Vagina (tissue), 2 donors: ENCODE measurements around the gene TRMT112.

ENCODE experiments used
- POLR2A ChIP-seq, 2 donors: fragments of 450-650 bp; IDR thresholded peaks; one replicate each; pipeline ENCODE4 v1.6.1; 2017; ENCODE audit warnings: antibody characterized with exemption in 2 of 2, mild to moderate bottlenecking in 2 of 2, moderate library complexity in 2 of 2
- POLR2AphosphoS5 ChIP-seq, 2 donors: sonication (generic); formaldehyde crosslinking; IDR thresholded peaks; one replicate each; pipeline ENCODE4 v1.9.0; 2017; ENCODE audit warnings: antibody characterized with exemption in 2 of 2, mild to moderate bottlenecking in 2 of 2, low read depth in 1 of 2; ENCODE audit not compliant: insufficient read depth in 1 of 2
- TF ChIP-seq, protein P1 (sequence below), 3 experiments: fragments of 450-650 bp in 2 of 3; fragments of 200-600 bp in 1 of 3; sonication (generic) in 1 of 3; IDR thresholded peaks; one replicate each; pipeline ENCODE4 v1.5.1; 2017 to 2019; ENCODE audit warnings: antibody characterized with exemption in 3 of 3, mild to moderate bottlenecking in 2 of 3, moderate library complexity in 2 of 3

DNA sequence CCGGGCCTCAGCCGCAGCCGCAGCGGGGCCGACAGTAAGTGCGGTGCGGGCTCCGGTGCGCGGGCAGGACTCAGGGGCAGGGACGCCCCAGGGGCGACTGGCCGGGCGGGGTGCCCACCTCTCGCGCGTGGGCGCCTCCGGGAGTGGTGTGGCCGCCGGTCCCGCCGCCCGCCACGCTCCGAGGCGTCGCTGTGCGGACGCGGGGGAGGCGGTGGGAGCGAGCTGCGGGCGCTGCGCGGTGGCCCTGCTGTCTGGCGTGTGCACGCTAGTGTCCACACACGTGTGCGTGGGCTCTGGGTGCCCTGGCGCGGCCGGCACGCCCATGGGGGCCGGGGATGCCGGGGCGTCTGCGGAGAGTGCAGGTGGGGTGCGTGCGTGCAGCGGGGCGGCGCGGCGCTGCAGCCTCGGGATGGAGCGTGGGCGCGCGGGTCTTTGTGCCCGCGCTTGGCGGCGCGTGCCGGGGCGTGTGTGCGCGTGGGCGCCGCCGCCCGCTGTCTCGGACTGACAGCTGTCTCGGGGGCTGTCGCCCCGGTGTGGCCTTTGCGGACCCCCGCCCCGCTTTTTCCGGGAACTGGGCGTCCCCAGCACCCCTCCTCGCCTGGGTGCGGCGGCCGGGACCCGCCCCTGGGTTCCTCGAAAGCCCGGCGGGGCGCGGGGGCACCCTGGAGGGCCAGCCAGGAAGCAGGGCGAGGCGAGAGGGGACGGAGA lies 25.5 kb downstream of the TRMT112 start:
- TF ChIP-seq POLR2A (IDR thresholded peaks at IDR 0.05) (no peak), POLR2AphosphoS5 (IDR thresholded peaks at IDR 0.05; ENCODE audit: insufficient read depth in 1 of 2, low read depth in 1 of 2) (no peak)
- TF ChIP-seq, protein P1, sequence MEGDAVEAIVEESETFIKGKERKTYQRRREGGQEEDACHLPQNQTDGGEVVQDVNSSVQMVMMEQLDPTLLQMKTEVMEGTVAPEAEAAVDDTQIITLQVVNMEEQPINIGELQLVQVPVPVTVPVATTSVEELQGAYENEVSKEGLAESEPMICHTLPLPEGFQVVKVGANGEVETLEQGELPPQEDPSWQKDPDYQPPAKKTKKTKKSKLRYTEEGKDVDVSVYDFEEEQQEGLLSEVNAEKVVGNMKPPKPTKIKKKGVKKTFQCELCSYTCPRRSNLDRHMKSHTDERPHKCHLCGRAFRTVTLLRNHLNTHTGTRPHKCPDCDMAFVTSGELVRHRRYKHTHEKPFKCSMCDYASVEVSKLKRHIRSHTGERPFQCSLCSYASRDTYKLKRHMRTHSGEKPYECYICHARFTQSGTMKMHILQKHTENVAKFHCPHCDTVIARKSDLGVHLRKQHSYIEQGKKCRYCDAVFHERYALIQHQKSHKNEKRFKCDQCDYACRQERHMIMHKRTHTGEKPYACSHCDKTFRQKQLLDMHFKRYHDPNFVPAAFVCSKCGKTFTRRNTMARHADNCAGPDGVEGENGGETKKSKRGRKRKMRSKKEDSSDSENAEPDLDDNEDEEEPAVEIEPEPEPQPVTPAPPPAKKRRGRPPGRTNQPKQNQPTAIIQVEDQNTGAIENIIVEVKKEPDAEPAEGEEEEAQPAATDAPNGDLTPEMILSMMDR (IDR thresholded peaks at IDR 0.05) = no peak
